Heart left ventricle (tissue), 16 donors: Measurements from ENCODE around the gene RNF31. TPM values are rescaled to one million over a fixed set of nuclear protein-coding genes. Genes with fewer than 3 reads are reported as not detected.

Experiments
- ATAC-seq, 4 donors: fragments of 200-7000 bp; cut with Tn5 transposase; one replicate each; pipeline ENCODE4 v1.9.1; 2020 to 2022; ENCODE audit warnings: moderate library complexity in 4 of 4, mild to moderate bottlenecking in 3 of 4, moderate number of reproducible peaks in 1 of 4
- DNase-seq, 5 donors: peaks; one replicate each; pipeline ENCODE4 v3.0.0-alpha.2; 2020
- H3K27ac ChIP-seq, 12 donors: fragments of 200-600 bp; sonication (generic) in 4 of 12; one replicate each; pipeline versions ENCODE4 v1.5.0 to v1.8.0; 2016 to 2022; ENCODE audit warnings: mild to moderate bottlenecking in 2 of 12
- H3K27me3 ChIP-seq, 9 donors: fragments of 200-600 bp; sonication (generic) in 2 of 9; one replicate each; pipeline versions ENCODE4 v1.5.1 to v1.8.0; 2016 to 2022; ENCODE audit warnings: mild to moderate bottlenecking in 3 of 9
- H3K36me3 ChIP-seq, 9 donors: fragments of 200-600 bp; sonication (generic) in 2 of 9; one replicate each; pipeline versions ENCODE4 v1.5.0 to v1.8.0; 2018 to 2022; ENCODE audit warnings: mild to moderate bottlenecking in 2 of 9
- H3K4me1 ChIP-seq, 12 donors: fragments of 200-600 bp; sonication (generic) in 4 of 12; one replicate each; pipeline versions ENCODE4 v1.5.0 to v1.8.0; 2016 to 2022; ENCODE audit warnings: mild to moderate bottlenecking in 3 of 12
- H3K4me3 ChIP-seq, 12 donors: fragments of 200-600 bp; sonication (generic) in 4 of 12; one replicate each; pipeline versions ENCODE4 v1.5.0 to v1.8.0; 2017 to 2022; ENCODE audit warnings: mild to moderate bottlenecking in 9 of 12, moderate library complexity in 4 of 12
- H3K9me3 ChIP-seq, 12 donors: fragments of 200-600 bp; sonication (generic) in 4 of 12; one replicate each; pipeline versions ENCODE4 v1.5.0 to v1.8.0; 2016 to 2022; ENCODE audit warnings: mild to moderate bottlenecking in 1 of 12
- CTCF ChIP-seq, 12 donors: fragments of 200-600 bp; sonication (generic) in 4 of 12; IDR thresholded peaks; one replicate each; pipeline versions ENCODE4 v1.5.0 to v1.8.0; 2018 to 2022; ENCODE audit warnings: antibody characterized with exemption in 12 of 12, mild to moderate bottlenecking in 5 of 12
- POLR2A ChIP-seq, 2 donors: fragments of 450-650 bp; IDR thresholded peaks; one replicate each; pipeline ENCODE4 v1.6.1; 2017; ENCODE audit warnings: antibody characterized with exemption in 2 of 2, mild to moderate bottlenecking in 2 of 2, moderate library complexity in 2 of 2
- WGBS, 4 donors: extraction: QIAGEN DNeasy Blood & Tissue Kit in 2 of 4; methylation state at CpG; one replicate each; pipeline versions ENCODE4 v1.1.5 to v1.1.7; 2013 to 2018; 5-methylcytosine and 5-hydroxymethylcytosine counted together
- intact Hi-C, 10 donors: fragments of 100-400 bp; cut with DNase I; formaldehyde crosslinking; loops; one replicate each; pipeline versions ENCODE4 v1.11.1 to v1.14.2; 2022
- polyA plus RNA-seq, 2 donors: library from polyadenylated mRNA; stranded (reverse); fragments of 200-250 nt; gene quantifications; one replicate each; pipeline ENCODE4 v1.2.3, GENCODE V29; 2013
- total RNA-seq, 9 donors: library from RNA; depleted of rRNA in 2 of 9; stranded (reverse); fragments of >200 nt in 2 of 9; fragmentation: NEBNext Ultra II Directional in 3 of 9; extraction: Animal tissue kit (Norgen Biotek cat#: 25700) in 3 of 9; gene quantifications; one replicate each; pipeline versions ENCODE4 v1.1.0 to v1.2.4, GENCODE V29; 2016 to 2023
- donor health status: ischemic (EF 13 %, LVEDD 7.1; RV severe dilation, severe dysfunction).
- donor health status: healthy with polysubstance abuse.
- donor health status: DM: no; HTN: yes; CAD: no.
- donor health status: DM: no; HTN: no; CAD: no.
- donor health status: ischemic (EF 25% LVEDD 6.9; RV normal size, moderate dysfunction).
- donor health status: ischemic (EF 25% LVEDD 5.7; RV mildly dilated, moderate dysfunction).
- donor health status: healthy.
- donor health status: DM: yes; HTN: yes; CAD: no.
- donor health status: ischemic (EF 35%, LVEDD 5.7; RV mildly dilated, moderate dysfunction).
- donor health status: nonischemic (EF 11% LVEDD 7.7; RV severe dilation, severe dysfunction).
- donor health status: DM: yes; HTN: yes; CAD: no.
- donor health status: PGD.
- donor health status: ischemic (EF 29% LVEDD 5.4; RV normal size, mild dysfunction).
- donor health status: nonischemic (EF 23%, LVEDD 6.1; RV moderate dilation, normal function).

RNF31 gene
- total and polyA plus RNA-seq, 11 donors = 31.6 to 54.2 (median 36.6) TPM

GRCh38 chr14:24157331-24157730 lies 10.0 kb downstream of the RNF31 start:
- TF ChIP-seq POLR2A (IDR thresholded peaks at IDR 0.05) = no peak
- no peak for TF ChIP-seq CTCF (IDR thresholded peaks at IDR 0.05)
- peaks cover 5 to 85% (median 76%) of the 10 kb centered on the region in 9 donors for H3K36me3 ChIP-seq
- H3K4me1 ChIP-seq = peaks cover 0 to 20% (median 10%) of the 10 kb centered on the region in 12 donors
- no peak overlapping the region for H3K4me3 ChIP-seq
- no peak for DNase-seq
- H3K27ac ChIP-seq = no peak overlapping the region
- ATAC-seq = no peak
- H3K9me3 ChIP-seq = no peaks in the 10 kb centered on the region
- H3K27me3 ChIP-seq = no peaks in the 10 kb centered on the region
- WGBS, 4 donors = 90 to 95% (median 93%) methylated on average over 12 of the region's 12 CpGs
- intact Hi-C loops = loop anchor here in 1 of 10 donors (10.0 kb wide), 1 partner anchor 93 kb away; no protein-coding TSS in a partner anchor

- peaks cover 0 to 42% (median 22%) of the 10 kb centered on the region in 12 donors for H3K4me1 ChIP-seq
- 91 to 94% (median 94%) methylated on average over 8 to 11 of the region's 11 CpGs for WGBS, 4 donors
- no peaks in the 10 kb centered on the region for H3K27me3 ChIP-seq
- peaks cover 7 to 90% (median 76%) of the 10 kb centered on the region in 9 donors for H3K36me3 ChIP-seq
- peak overlapping the region in 11 of 12 donors; percentile 82 to 100 (median 96) for H3K27ac ChIP-seq
- DNase-seq = peak in 2 of 5 donors; percentile 11 to 43
- intact Hi-C loops = loop anchor here in 6 of 10 donors (2.0 to 10.0 kb wide), 6 partner anchors 45 to 145 kb away; partner anchors contain the start of genes DCAF11 (in 1 of the 6) and NRL (in 1 of the 6)
- peak in 1 of 4 donors; percentile 0 for ATAC-seq
- no peaks in the 10 kb centered on the region for H3K9me3 ChIP-seq
- no peak overlapping the region for H3K4me3 ChIP-seq
- TF ChIP-seq POLR2A (IDR thresholded peaks at IDR 0.05) = no peak
- no peak for TF ChIP-seq CTCF (IDR thresholded peaks at IDR 0.05)
Observed at GRCh38 chr14:24159777-24160498, 12.6 kb downstream of the RNF31 start.

- DNase-seq (peak in 2 of 5 donors; percentile 17 to 37), ATAC-seq (peak in 2 of 4 donors; percentile 5 to 7)
- Histone ChIP-seq H3K36me3 (peaks cover 5 to 90% (median 76%) of the 10 kb centered on the region in 9 donors), H3K27ac (peak overlapping the region; percentile 82 to 100 (median 95)), H3K27me3 (no peaks in the 10 kb centered on the region), H3K4me3 (no peak overlapping the region), H3K4me1 (peaks cover 0 to 48% (median 22%) of the 10 kb centered on the region in 12 donors), H3K9me3 (no peaks in the 10 kb centered on the region)
- 83 to 93% (median 88%) methylated on average over 2 to 4 of the region's 4 CpGs for WGBS, 4 donors
- intact Hi-C loops = loop anchor here in 5 of 10 donors (2.0 to 10.0 kb wide), 5 partner anchors 46 to 146 kb away; partner anchors contain the start of genes DCAF11 (in 1 of the 5) and NRL (in 1 of the 5)
- TF ChIP-seq POLR2A (IDR thresholded peaks at IDR 0.05) (no peak), CTCF (IDR thresholded peaks at IDR 0.05) (no peak)
Observed at GRCh38 chr14:24160499-24160849, 13.2 kb downstream of the RNF31 start.
